ENCODE results near the gene PPA2. TPM values are rescaled to one million over a fixed set of nuclear protein-coding genes. Genes with fewer than 3 reads are reported as not detected.

Gene PPA2
- total RNA-seq, 2 donors from 2014 or later, result 115 to 166 TPM

DNA sequence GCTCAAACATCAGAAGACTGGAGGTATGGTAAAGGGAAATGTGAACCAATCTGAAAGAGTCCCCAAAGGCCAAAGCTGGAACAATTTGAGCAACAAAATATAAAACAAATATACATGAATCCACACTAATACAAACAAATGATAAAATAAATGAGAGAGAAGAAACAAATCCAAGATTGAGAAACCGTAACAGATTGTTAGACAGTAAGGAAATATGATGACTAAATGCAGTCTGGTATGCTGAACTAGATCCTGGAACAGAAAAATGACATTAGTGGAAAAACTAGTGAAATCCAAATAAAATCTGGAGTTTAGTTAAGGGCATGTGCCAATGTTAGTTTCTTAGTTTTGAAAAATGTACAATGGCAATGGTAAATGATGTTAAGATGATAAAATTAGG, 15.9 kb downstream of the PPA2 start:
- H3K9ac ChIP-seq (ENCODE audit: low read depth in 2 of 2, low read length in 2 of 2), result no peak overlapping the region

DNA sequence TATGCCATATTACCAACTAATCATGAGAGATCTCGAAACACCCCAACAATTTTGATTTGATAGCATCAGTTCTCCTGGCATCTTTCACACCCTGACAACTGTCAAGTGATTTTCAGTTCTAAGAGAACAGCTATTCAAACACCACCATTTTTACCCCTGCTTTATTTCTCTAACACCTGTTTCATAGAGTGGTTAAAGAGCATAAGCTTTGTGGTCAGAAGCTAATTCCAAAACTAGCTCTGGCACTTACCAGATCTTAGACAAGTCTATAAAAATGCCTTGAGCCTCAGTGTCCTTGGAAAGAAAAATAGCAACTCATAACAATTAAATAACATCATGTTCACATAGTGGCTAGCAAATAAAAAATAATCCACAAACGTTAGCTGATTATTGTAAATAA, 17.9 kb downstream of the PPA2 start:
- Histone ChIP-seq H3K27me3 (no peaks in the 10 kb centered on the region), H3K36me3 (no peaks in the 10 kb centered on the region), H3K27ac (no peak overlapping the region), H3K4me1 (no peaks in the 10 kb centered on the region), H3K9ac (ENCODE audit: low read depth in 2 of 2, low read length in 2 of 2) (no peak overlapping the region), H3K9me3 (no peaks in the 10 kb centered on the region), H3K4me3 (no peak overlapping the region)
- no peak for DNase-seq
- intact Hi-C loops (cut with DNase I), result no loop called here
- TF ChIP-seq, protein P1, sequence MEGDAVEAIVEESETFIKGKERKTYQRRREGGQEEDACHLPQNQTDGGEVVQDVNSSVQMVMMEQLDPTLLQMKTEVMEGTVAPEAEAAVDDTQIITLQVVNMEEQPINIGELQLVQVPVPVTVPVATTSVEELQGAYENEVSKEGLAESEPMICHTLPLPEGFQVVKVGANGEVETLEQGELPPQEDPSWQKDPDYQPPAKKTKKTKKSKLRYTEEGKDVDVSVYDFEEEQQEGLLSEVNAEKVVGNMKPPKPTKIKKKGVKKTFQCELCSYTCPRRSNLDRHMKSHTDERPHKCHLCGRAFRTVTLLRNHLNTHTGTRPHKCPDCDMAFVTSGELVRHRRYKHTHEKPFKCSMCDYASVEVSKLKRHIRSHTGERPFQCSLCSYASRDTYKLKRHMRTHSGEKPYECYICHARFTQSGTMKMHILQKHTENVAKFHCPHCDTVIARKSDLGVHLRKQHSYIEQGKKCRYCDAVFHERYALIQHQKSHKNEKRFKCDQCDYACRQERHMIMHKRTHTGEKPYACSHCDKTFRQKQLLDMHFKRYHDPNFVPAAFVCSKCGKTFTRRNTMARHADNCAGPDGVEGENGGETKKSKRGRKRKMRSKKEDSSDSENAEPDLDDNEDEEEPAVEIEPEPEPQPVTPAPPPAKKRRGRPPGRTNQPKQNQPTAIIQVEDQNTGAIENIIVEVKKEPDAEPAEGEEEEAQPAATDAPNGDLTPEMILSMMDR (IDR thresholded peaks at IDR 0.05), result no peak

More for the DNA sequence above, 15.9 kb downstream of the PPA2 start:
- intact Hi-C loops (cut with DNase I), result no loop called here
- no peaks in the 10 kb centered on the region for H3K9me3 ChIP-seq
- no peak overlapping the region for H3K27ac ChIP-seq
- no peaks in the 10 kb centered on the region for H3K36me3 ChIP-seq
- no peaks in the 10 kb centered on the region for H3K27me3 ChIP-seq
- H3K4me3 ChIP-seq, result no peak overlapping the region
- no peak for DNase-seq
- TF ChIP-seq, protein P1 (IDR thresholded peaks at IDR 0.05), result no peak
- H3K4me1 ChIP-seq, result no peaks in the 10 kb centered on the region

DNA sequence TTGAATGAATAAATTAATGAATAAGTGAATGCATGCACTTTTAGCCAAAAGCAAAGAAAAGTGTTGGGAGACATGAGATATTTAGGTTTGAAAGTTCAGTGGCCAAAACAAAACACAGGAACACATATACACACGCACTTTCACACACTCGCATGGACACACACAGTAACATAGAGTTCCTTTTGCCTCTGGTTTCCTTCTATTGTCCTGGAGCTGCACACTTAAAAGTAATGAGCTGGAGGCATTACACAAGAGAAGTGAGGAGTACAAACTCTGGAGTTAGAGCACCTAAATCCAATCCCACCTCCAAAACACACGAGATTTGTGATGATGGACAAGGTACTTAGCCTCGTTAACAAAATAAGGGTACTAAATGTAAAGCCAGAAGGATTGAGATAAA, 18.7 kb downstream of the PPA2 start:
- Histone ChIP-seq H3K9me3 (no peaks in the 10 kb centered on the region), H3K27ac (no peak overlapping the region), H3K4me1 (no peaks in the 10 kb centered on the region), H3K9ac (ENCODE audit: low read depth in 2 of 2, low read length in 2 of 2) (no peak overlapping the region), H3K36me3 (no peaks in the 10 kb centered on the region), H3K27me3 (no peaks in the 10 kb centered on the region), H3K4me3 (no peak overlapping the region)
- intact Hi-C loops (cut with DNase I), result no loop called here
- TF ChIP-seq, protein P1 (IDR thresholded peaks at IDR 0.05), result no peak
- DNase-seq, result no peak

DNA sequence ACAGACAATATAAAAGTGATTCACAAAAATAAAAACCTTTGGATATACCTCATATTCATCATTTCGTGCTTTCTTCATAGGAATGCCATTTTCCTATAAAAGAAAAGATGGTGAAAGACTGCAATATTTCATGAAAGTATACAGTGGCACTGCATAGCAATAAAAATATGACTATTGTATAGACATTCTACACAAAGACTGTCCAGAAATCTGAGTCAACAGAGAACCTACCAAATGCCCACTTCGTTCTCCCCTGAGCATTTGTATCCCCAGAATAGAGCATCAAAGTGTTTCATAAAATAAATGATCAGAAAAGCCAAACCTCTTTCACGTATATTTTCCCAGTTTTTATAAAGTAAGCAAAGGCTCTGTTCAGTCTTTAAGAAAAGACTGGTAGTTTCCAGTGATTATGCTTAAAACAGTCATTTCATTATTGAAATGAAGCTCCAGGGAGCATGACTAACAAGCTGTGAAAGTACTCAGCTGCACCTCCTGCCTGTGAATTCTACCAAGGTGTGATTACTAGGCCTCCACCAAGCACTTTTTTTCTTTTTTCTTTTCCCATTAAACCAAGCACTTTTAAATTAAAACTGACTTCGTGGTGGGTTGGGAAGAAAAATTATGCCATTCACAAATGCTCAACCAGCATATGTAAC, 20.2 kb downstream of the PPA2 start:
- Histone ChIP-seq H3K36me3 (no peaks in the 10 kb centered on the region), H3K9me3 (no peaks in the 10 kb centered on the region), H3K9ac (ENCODE audit: low read depth in 2 of 2, low read length in 2 of 2) (no peak overlapping the region), H3K4me3 (no peak overlapping the region), H3K27ac (no peak overlapping the region), H3K27me3 (no peaks in the 10 kb centered on the region), H3K4me1 (no peaks in the 10 kb centered on the region)
- no peak for DNase-seq
- intact Hi-C loops (cut with DNase I), result no loop called here
- TF ChIP-seq, protein P1 (IDR thresholded peaks at IDR 0.05), result no peak

DNA sequence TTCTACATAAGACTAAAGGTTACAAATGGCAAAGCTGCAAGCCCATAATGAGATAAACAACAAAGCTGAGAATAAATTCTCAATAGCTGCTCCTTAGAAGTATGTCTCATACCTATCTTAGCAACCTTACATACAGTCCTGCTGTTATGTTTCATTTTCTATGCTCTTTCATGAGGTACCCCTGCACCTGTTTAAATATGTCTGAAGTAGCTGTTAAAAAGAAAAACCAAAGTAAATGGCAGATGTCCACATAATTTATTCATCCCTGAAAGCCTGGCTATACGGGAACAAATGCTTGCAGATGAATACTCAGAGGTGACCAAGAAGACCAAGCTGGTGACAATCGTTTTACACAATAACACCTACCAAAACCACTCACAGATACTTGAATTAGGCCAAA, 22.5 kb downstream of the PPA2 start:
- intact Hi-C loops (cut with DNase I), result no loop called here
- TF ChIP-seq, protein P1 (IDR thresholded peaks at IDR 0.05), result no peak
- Histone ChIP-seq H3K27me3 (no peaks in the 10 kb centered on the region), H3K36me3 (no peaks in the 10 kb centered on the region), H3K4me3 (no peak overlapping the region), H3K27ac (no peak overlapping the region), H3K4me1 (no peaks in the 10 kb centered on the region), H3K9me3 (no peaks in the 10 kb centered on the region), H3K9ac (ENCODE audit: low read depth in 2 of 2, low read length in 2 of 2) (no peak overlapping the region)
- DNase-seq, result no peak

All from colonic mucosa (tissue), 4 donors.